ENCODE results near the gene MAP2. TPM values are rescaled to one million over a fixed set of nuclear protein-coding genes. Genes with fewer than 3 reads are reported as not detected.
A peak's percentile ranks its signal among the peaks of the same experiment; 100 is the strongest.

MAP2 gene
- total and polyA plus RNA-seq, 11 donors, result 3.2 to 19.3 (median 8.9) TPM

- 1 to 5% (median 3%) methylated on average over 31 to 73 of the region's 73 CpGs for WGBS, 4 donors
- H3K27me3 ChIP-seq, result peaks cover 0 to 28% (median 0%) of the 10 kb centered on the region in 9 donors
- ATAC-seq, result peak; percentile 69 to 98 (median 96)
These were observed 347.8 kb downstream of the MAP2 start, which contains the start of gene UNC80 for GRCh38 chr2:209771474-209772289. Gene UNC80, plus strand, starts transcription at chr2:209771832. Its CDS starts 241 bp downstream, at chr2:209772073.

GRCh38 chr2:209772290-209772685 is 348.4 kb downstream of the MAP2 start:
- Histone ChIP-seq H3K27me3 (peaks cover 0 to 28% (median 0%) of the 10 kb centered on the region in 9 donors), H3K4me1 (peaks cover 0 to 14% (median 0%) of the 10 kb centered on the region in 12 donors), H3K36me3 (no peaks in the 10 kb centered on the region), H3K9me3 (no peaks in the 10 kb centered on the region), H3K4me3 (peak overlapping the region in 6 of 12 donors; percentile 49 to 61 (median 56)), H3K27ac (no peak overlapping the region)
- 10 to 16% (median 11%) methylated on average over 8 of the region's 8 CpGs for WGBS, 4 donors
- DNase-seq (no peak), ATAC-seq (no peak)
- intact Hi-C loops (cut with DNase I), result no loop called here
- no peak for TF ChIP-seq POLR2A (IDR thresholded peaks at IDR 0.05)
- TF ChIP-seq, protein P1, sequence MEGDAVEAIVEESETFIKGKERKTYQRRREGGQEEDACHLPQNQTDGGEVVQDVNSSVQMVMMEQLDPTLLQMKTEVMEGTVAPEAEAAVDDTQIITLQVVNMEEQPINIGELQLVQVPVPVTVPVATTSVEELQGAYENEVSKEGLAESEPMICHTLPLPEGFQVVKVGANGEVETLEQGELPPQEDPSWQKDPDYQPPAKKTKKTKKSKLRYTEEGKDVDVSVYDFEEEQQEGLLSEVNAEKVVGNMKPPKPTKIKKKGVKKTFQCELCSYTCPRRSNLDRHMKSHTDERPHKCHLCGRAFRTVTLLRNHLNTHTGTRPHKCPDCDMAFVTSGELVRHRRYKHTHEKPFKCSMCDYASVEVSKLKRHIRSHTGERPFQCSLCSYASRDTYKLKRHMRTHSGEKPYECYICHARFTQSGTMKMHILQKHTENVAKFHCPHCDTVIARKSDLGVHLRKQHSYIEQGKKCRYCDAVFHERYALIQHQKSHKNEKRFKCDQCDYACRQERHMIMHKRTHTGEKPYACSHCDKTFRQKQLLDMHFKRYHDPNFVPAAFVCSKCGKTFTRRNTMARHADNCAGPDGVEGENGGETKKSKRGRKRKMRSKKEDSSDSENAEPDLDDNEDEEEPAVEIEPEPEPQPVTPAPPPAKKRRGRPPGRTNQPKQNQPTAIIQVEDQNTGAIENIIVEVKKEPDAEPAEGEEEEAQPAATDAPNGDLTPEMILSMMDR (IDR thresholded peaks at IDR 0.05), result no peak

More at GRCh38 chr2:209771474-209772289, 347.8 kb downstream of the MAP2 start, which contains the start of gene UNC80:
- Histone ChIP-seq H3K4me3 (peak within 1 kb of the TSS in 11 of 12 donors; percentile 20 to 61 (median 49)), H3K9me3 (no peaks in the 10 kb centered on the region), H3K27ac (peak within 1 kb of the TSS in 1 of 12 donors; percentile 54), H3K4me1 (peaks cover 0 to 14% (median 0%) of the 10 kb centered on the region in 12 donors), H3K36me3 (no peaks in the 10 kb centered on the region)
- DNase-seq, result peak; percentile 59 to 80 (median 69)
- intact Hi-C loops (cut with DNase I), result no loop called here
- no peak for TF ChIP-seq POLR2A (IDR thresholded peaks at IDR 0.05)
- TF ChIP-seq, protein P1 (IDR thresholded peaks at IDR 0.05), result no peak

DNA sequence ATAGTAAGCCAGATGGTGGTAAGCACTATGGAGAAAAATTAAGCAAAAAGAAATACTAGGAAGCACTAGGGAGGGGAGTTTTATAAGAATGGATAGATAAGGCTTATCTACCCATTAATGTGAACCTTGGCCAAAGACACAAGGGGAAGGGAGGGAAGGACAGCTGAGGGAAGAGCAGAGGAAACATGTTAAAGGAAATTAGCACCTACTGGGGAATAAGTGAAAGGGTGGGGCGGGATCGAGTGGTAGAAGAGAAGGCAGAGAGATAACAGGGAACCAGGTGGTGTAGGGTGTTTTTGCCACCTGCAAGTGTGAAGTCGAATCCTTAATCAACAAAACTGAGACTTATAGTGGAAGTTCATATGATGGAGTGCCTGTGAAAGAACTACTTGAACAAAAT is 349.5 kb downstream of the MAP2 start:
- ATAC-seq, result no peak
- Histone ChIP-seq H3K27me3 (peaks cover 0 to 28% (median 0%) of the 10 kb centered on the region in 9 donors), H3K36me3 (no peaks in the 10 kb centered on the region), H3K4me1 (peaks cover 0 to 14% (median 0%) of the 10 kb centered on the region in 12 donors), H3K9me3 (no peaks in the 10 kb centered on the region), H3K27ac (no peak overlapping the region), H3K4me3 (no peak overlapping the region)
- intact Hi-C loops (cut with DNase I), result no loop called here
- TF ChIP-seq POLR2A (IDR thresholded peaks at IDR 0.05), result no peak
- TF ChIP-seq, protein P1 (IDR thresholded peaks at IDR 0.05), result no peak
- no peak for DNase-seq
- WGBS, 4 donors, result 21 to 30% (median 24%) methylated on average over 3 of the region's 3 CpGs

Measured in heart left ventricle (tissue), 16 donors.